Measurements from ENCODE around the gene PPOX.

Gene PPOX

DNA sequence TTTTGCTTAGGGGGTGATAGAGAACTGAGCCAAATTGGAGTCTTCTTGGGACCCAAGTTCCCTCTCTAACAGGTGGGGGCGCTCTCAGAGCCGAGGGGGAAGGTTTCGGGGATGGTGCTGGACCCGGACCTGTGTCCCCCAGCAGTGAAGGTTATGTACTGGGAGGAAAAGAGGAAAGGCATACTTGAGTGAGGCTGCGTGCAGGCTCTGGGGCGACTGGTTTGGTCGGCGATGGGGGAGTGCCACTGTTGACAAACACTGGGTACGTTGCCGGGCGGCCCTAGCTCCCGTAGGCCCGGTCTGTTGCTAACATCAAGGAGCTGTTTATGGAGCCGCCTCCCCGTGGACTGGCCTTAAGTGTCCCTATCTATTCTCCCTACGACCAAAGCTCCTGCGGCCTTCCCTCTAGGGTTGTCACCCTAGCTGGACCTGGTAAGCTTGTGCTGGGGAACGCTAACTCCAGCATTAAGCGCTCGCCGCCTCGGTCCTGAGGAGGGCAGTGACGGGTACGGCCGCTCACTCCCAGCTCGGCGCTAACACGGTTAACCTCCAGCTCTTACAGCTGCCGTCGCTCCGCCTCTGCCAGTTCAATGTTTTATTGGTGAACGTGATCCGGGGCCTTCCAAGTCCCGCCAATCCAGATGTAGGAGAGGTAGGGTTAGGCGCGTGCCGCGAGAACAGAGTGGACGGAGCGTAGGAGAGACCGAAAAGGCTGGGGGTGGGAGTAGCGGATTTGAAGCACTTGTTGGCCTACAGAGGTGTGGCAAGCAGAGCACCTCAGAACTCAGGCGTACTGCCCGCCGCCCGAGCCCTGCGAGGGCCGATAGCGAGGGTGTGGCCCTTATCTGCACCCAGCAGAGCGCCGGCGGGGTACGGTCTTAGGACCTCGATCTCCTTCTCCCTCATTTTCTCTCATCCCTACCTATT, at the start of gene PPOX:
PPOX (plus strand) TSS at position 685 of the 927 bp plus-strand sequence. CDS start 422 bp downstream, outside the sequence.
- peak; percentile 86 for DNase-seq

DNA sequence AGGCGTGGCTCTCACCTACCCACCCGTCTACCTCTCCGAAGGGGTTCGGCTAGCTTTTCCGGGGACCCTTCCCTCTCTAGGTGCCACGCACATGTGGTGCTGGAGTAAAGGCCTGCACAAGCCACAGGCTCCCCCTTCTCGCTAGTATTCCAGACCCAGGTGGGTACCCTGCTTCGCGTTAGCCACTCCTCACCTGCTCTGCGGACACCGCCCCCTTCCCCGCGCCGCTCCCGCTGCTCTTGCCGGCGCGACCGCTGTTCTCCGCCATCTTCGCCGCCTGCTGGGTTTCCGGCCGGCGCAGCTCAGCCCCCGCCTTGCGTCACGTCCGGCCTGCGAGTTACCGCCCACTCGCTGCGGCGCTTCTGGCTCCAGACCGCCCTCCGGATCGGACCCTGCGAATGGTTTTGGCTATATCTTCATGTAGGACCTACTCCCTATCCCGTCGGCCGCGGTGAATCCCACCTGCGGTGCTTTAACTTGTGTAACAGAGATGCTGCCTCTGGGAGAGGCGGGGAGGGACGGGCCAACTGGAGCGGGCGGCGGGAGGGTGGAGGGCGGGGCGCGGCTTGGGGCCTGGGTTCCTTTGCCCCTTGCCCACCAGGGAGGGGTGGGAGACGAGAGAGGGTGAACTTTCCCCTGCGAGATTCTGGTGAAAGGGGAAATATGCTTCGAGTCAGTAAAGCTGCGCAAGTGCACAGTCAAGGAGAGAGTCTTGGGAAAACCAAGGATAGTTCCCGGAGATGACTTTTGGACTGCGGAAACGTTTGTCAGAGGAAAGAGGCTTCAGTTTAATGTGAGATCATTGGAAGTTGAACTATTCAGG, 48.3 kb upstream of the PPOX start, which contains the start of the genes NIT1 and PFDN2:
NIT1 (plus strand) TSS at position 347 of the 823 bp plus-strand sequence; CDS start at position 419, 72 bp downstream.
PFDN2 (minus strand) TSS at position 279 of the 823 bp plus-strand sequence; CDS start at position 268, 11 bp downstream.
- DNase-seq, result peak; percentile 88

DNA sequence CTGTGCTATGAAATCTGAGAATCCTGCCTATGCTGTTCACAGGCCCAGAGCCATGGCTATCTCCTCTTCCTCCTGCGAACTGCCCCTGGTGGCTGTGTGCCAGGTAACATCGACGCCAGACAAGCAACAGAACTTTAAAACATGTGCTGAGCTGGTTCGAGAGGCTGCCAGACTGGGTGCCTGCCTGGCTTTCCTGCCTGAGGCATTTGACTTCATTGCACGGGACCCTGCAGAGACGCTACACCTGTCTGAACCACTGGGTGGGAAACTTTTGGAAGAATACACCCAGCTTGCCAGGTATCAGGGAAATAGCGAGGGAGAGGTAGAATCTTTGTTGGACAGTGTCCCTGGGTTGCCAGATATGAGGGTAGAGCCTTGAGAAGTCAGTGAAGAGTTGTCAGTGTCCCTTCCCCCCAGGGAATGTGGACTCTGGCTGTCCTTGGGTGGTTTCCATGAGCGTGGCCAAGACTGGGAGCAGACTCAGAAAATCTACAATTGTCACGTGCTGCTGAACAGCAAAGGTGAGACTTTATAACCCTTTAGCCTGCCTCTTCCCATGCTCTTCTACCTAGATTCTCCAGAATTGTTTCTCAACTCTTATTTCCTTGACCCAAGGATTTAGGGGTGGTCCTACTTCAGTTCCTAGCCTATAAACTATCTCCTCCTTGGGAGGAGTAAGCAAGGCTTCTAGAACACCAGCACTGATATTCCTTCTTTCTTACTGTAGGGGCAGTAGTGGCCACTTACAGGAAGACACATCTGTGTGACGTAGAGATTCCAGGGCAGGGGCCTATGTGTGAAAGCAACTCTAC, 46.9 kb upstream of the PPOX start:
- DNase-seq, result peak; percentile 66

DNA sequence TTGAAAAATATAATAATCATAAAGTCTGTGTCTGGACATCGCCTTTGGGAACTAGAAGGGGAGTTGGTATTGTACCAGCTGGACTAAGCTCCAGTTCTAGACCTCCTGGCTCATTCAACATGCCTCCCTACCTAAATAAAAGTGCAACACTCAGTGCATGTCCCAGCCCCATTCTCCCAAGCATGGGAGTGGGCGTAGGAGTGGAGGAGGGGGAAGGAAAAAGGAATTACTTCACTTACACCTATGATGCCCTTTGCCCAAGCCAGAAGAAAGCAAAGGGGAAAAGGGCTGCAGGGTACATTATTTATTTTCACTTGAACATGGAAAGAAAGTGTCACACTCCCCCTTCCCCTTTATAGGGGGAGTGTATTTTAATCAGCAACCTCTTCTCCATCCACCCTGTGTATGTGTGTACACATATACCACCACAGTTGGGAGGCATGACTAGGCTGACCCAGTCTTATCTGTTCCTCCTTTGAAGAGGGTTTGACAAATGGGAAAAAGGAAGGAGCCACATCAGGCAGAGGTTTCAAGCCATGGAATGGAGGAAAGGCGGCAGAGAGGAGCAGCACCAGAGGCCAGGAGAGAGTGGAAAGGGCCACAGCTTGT, 45.1 kb upstream of the PPOX start:
- DNase-seq, result no peak

DNA sequence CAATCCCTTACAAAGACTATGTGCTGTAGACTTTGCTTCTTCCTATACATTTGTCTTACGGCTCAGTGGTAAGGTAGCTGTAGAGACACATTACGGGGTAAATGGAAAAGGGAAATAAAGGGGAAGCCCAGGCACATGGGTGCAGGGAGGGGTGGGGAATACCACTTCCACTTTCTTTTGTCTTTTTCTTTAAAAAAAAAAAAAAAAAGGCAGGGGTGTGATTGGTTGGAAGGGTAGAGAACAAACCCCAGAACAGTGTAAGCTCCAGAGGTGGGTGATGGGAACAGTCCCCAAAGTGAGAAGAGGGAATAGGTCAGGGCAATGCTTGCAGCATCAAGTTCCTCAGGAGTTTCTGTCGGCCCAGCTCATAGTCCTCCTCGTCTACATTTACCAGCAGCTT, 44.4 kb upstream of the PPOX start:
- no peak for DNase-seq

DNA sequence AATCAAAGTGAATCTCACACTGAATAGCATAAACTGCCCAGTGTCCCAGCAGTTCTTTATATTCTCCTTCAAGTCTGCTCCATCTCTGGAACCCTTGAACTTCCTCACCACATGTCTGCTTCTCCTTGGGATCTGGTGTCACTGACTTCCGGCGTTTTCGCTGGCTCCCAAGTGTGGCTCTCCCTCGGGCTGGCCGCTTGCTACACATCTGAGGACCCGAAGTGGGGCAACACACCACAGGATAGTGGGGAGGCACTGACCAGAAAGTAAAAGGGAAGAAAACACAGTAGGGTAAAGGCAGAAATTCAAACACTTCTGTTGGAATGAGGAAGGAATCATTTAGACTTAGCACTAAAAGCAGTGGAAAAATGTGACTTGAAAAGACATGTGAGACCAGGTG, 43.3 kb upstream of the PPOX start:
- DNase-seq, result no peak

DNA sequence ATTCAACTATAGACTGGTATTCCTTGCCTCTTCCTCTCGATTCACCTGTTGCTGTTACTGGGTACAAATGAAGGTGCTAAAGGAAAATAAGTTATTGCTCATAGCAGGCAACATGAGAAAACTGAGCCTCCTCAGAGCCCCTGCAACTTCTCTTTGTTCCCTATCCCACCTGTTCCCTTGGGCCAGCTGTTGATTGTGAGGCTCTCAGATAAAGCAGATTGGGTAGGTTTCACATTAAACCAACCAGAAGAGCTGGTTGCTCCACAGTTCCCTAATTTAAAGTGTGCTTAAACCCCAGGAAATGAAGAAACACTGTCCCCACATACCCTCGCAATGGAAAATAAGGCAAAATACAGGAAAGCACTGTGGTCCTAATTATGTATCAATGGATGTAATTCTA, 38.6 kb upstream of the PPOX start:
- DNase-seq, result no peak

DNA sequence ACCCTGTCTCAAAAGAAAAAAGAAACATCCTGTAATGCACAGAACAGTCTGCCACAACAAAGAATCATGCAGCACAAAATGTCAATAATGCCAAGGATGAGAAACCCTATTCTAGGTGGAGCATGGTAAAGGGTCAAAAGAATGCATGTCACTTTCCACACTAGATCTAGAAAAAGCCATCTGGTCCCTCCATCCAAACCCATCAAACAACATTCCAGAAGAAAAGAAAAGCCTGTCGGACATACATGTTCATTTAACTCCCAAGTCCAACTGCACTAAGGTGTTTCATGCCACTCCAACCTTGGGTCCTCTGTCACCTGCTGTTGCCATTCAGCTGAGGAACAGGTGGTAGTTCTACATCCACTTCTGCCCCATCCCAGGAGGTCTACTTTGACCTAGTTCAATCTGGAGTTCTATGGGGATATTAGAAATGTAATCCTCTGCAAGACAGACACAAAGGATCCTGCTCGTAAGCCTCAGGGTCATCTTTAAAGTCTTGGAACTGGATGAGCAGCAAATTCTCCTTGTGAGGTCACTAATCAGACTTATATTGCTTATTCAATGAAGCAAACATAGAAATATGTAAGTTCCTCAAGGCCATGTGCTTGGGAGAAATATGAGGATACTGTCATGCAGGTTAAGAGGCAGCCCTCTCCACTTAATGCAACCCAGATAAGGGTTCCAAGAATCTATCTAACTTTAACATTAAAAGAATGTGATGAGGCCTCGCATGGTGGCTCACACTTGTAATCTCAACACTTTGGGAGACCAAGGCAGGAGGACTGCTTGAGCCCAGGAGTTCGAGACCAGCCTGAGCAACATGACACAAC, 37.4 kb upstream of the PPOX start:
- DNase-seq, result no peak

DNA sequence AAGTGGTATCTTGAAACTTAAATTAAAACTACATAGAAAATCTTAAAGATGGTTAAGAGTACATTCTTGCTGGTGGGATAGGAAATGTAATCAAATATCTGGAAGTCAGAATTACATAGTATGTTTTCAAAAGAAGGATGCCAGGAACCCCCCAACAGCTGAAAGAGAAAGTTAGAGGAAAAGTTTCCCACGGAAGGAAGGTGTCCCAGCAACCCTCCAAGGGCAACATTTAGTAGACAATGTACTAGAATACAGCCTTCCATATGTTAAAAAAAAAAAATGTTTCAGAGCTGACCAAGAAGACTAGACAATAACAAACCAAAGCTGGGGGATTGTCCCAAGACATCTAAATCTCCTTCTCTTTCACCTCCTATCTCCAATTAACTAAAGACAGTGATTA, 36.0 kb upstream of the PPOX start:
- no peak for DNase-seq

DNA sequence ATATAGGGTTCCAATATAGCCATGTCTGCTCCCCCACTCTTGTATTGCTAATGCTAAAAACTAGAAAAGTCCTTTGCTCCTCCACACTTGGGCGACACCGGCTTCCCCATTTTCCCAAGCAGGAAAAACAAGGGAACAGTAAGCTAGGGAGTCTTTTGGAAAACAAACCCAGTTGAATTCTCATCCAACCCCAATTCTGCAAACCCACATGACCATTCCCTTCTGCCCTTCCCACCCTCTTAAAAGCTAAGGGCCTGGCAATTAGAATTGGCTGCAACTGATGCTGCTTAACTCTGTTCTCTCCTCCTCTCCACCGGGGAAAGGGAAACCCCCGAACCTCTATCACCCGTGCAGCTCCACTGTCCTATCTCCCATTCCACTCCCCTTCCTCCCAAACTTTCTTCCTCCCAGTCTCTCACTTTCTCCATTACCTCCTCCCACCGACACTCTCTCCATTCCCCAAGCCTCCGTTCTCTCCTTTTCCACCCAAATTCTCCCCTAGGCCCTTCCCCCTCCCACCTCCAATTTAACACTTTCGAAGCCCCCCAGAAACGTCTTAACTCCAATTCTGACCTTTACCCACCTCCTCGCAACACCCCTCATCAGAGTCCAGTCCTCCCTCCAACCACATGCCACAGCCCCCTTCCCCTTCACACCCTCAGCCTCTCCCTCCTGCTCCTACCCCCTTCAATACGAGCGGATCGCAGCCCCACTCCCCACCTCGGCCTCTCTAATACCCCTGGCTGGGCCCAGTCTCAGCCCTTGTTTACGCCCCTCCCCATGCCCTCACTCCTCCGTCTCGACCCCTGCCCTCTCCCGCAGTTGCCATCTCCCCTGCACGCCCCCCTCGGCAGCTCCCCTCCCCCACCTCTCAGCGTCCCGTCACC, 34.5 kb upstream of the PPOX start:
- DNase-seq, result no peak

DNA sequence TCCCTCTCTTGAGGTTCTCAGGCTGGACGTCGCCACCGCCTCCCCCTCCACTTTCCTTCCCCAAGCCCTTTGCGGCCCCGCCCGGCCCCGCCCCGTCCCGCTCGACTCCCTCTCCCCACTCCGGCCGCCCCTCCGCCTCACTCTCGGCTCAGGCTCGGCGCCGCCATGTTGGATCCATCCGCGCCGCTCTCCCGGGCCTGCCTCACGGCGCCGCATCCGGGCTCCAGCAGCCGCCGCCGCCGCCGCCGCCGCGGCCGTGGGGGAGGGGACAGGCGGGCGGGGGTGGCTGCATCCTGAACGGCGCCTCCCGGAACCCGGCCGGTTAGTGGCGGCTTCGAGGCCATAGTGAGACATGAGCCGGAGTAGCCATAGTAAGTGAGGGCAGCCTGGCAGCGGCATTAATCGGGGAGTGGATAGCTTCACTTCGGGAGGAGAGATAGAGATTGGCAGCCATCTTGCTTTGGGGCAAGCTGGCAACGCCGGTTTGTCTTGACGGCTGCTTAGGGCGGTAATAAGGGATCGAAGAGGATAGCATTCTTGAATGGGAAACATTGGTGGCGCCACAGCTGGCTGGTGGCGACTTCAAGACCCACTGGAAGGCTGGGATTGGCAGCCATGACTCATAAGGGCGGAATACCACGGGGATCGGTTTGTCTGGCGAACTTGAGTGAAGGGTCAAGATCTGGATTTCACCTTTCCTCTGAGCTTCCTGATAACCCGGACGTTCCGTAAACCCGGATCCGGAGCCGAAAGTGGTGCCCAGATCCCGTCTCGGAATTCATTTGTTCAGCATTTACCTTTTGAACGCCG, 33.6 kb upstream of the PPOX start, which contains the start of gene DEDD:
DEDD (minus strand) TSS at position 258 of the 810 bp plus-strand sequence. CDS start 8,205 bp downstream, outside the sequence.
- peak; percentile 89 for DNase-seq

DNA sequence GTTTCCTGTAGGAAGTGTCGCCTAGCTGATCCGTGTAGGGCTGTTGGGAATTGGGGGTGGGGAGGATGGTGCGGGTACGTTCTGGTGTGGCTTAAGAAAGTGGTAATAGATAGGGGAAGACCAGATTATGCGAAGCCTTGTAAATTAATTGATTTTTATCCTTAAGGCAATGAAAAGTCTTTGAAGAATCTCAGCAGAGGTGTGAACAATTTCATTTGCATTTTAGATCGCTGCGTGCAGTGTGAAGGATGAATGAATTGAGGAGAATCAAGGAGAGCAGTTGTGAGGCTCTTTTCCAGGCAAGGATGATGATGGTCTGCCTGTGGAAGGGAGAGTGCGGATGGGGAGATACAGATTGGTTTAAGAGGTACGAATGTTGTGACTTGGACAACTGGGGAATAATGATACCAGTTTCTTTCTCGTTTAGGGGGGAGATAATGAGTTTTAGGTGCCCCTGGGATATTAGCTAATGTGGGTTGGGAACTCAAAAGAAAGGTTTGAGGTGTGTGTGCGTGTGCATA, 32.9 kb upstream of the PPOX start:
- DNase-seq, result no peak

DNA sequence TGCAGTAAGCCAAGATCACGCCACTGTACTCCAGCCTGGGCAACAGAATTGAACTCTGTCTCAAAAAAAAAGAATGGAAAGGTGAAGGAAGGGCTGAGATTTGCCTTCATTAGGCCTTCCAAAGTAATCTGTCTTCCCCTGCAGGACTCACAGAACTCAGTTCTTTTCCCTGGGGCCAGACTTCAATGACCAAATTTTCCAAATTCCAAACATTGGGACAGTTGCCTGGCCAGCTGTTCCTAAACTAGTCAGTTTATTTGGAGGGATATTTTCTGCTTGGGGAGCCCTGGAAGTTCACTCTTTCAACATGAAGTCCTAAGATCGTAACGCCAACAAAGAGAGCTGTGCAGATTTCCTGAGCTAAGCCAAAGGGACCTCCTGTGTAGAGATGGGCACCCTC, 28.3 kb upstream of the PPOX start:
- no peak for DNase-seq

DNA sequence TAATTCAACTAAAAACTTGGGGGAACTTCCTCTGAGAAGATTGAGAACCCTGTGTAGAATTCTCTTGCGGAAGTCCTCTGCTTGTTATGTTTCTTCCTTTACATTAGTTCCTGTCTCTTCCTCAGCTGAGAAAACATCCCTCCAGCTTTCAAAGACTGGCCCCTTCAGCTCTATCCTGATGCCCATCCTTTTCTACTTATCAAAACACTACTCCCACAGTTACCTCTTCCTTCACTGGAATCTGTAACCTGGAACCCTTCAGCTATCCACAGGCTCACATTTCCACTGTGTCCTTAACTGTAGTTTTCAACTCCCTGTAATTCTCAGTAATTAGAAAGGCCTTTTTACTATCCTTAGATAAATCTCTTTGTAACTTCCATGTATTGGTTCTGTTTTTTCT, 27.8 kb upstream of the PPOX start:
- no peak for DNase-seq

DNA sequence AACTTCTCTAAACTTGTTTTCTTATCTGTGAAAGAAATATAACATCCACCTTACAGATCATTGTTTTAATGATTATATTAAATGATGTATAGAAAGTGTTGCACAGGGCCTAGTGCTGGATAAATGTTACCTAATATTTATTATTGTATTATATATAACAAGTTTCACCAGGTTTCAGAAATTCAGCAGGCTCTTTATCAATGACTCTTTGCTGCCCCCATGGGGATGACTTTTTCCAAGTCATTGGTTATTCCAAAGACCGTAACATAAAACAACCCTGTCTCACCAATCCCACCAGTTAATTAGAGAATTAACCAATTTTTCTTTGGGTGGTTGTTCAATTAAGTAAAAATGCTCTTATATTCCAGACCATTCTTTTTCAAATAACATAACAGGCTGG, 26.5 kb upstream of the PPOX start:
- no peak for DNase-seq

DNA sequence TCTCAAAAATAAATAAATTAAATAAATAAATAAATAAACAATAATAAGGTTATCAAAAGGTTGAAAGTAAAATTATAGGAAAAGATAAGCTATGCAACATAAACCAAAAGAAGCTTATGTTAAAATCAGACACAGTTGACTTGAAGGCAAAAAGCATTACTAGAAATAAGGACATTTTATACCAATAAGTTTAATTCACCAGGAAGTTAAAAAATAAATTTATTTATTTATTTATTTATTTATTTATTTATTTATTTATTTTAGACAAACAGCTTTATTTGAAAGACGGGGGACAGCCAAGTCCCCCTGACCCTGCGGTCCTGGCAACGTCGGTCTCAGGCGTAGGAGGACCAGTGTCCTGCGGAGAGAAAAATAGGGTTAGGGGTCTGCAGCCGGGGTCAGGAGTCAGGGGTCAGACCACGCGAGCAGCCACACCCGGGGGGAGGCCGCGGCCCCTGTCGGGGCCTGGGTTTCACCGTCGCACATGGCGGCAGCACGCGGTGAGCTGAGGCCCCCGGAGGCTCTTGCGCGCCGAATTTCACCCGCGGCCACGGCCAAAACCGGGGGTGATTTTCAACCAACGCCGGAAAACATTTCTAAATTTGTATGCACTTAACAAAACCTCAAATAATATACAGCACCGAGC, 25.3 kb upstream of the PPOX start:
- DNase-seq, result no peak

DNA sequence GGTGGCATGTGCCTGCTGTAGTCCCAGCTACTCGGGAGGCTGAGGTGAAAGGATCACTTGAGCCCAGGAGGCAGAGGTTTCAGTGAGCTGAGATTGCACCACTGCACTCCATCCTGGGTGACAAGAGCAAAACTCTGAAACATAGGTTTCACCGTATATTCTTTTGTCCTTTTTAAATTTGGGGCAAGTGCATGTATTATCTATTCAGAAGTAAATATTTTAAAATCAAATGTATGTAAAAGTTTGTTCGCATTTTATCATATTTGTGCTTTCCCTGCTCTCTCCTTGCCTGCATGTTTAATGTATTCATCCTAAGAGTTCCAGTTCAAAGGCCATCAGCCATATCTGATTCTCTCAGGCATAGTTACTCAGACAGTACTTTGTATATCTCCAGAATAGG, 20.4 kb upstream of the PPOX start:
- no peak for DNase-seq

DNA sequence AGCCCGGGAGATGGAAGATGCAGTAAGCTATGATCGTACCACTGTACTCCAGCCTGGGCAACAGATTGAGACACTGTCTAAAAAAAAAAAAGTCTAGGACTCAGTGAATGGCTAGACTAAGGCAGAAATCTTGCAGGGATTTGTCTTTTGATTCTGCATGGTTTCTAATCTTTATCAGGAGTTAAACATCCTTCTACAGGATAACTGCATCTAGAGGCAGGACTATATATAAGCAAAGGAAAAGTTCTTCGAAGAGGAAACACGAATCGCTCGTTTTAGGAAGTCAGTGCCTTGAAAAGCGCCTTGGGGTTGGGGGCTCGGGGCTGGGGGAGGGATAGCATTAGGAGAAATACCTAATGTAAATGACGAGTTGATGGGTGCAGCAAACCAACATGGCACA, 13.1 kb upstream of the PPOX start:
- no peak for DNase-seq
